GM12892 (cell line): ENCODE results near the gene UBE2O.
A peak's percentile ranks its signal among the peaks of the same experiment; 100 is the strongest.

ENCODE experiments used
- DNase-seq: peaks from one replicate; pipeline ENCODE4 v3.0.0; 2011; ENCODE audit not compliant: insufficient read length
- FAIRE-seq: peaks from 2 replicates; lab custom pipeline; 2011; peaks lifted over from hg19 to GRCh38; lab: Jason Lieb, UNC
- POLR2A ChIP-seq: IDR thresholded peaks from 2 replicates; pipeline ENCODE4 v1.6.1; 2011; ENCODE audit warnings: low read depth, low read length, control low read depth
- POLR2AphosphoS5 ChIP-seq: IDR thresholded peaks from 2 replicates; pipeline ENCODE4 v1.6.1; 2011; ENCODE audit warnings: low read depth, low read length, control low read depth
- TAF1 ChIP-seq: IDR thresholded peaks from 2 replicates; pipeline ENCODE4 v1.6.1; 2011; ENCODE audit warnings: low read depth, mild to moderate bottlenecking, control low read depth, low read length, borderline replicate concordance

Gene UBE2O

GRCh38 chr17:76385892-76386786 is 66.8 kb downstream of the UBE2O start:
- TF ChIP-seq POLR2AphosphoS5, result no peak
- TF ChIP-seq POLR2A, result no peak
- TF ChIP-seq TAF1, result no peak
- FAIRE-seq (peak; percentile 40), DNase-seq (peak; percentile 96)

DNA sequence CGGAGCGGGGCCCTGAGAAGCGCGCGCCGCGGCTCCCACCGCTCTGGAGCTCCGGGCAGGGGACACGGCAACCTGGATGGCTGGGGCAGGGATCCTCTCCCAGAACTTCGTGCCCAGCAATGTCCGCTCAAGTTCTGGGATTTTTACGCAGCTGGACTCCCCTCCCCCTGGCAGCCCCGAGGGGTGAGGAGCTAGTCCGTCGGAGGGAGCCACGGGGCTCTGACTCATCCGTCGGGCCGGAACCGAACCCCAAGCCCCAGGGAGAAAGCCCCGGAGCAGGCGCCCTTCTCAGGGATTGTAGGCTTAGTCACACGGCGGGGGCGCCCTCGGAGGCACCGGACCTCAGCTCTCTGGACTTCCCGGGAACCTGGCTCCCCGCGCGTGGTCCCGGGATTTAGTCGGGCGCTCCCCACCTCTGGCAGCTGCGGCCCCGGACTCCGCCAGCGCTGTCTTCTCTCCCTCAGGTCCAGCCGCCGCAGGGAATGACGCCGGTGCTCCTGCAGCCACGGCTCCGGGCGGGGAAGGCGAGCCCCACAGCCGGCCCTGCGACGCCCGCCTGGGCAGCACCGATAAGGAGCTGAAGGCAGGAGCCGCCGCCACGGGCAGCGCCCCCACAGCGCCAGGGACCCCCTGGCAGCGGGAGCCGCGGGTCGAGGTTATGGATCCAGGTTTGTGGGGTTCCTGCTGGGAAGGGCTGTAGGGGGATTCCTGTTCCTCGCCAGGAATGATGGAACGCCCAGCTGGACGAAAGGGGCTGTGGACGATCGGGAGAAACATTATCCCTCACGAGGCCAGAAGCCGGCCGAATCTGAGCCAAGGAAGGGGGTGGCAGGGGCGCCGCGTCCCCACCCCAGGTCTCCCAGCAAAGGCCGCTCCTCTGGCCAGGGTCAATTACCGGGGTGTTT is 67.7 kb downstream of the UBE2O start:
- DNase-seq (no peak), FAIRE-seq (no peak)
- TF ChIP-seq POLR2A, result no peak
- TF ChIP-seq POLR2AphosphoS5, result no peak
- no peak for TF ChIP-seq TAF1

DNA sequence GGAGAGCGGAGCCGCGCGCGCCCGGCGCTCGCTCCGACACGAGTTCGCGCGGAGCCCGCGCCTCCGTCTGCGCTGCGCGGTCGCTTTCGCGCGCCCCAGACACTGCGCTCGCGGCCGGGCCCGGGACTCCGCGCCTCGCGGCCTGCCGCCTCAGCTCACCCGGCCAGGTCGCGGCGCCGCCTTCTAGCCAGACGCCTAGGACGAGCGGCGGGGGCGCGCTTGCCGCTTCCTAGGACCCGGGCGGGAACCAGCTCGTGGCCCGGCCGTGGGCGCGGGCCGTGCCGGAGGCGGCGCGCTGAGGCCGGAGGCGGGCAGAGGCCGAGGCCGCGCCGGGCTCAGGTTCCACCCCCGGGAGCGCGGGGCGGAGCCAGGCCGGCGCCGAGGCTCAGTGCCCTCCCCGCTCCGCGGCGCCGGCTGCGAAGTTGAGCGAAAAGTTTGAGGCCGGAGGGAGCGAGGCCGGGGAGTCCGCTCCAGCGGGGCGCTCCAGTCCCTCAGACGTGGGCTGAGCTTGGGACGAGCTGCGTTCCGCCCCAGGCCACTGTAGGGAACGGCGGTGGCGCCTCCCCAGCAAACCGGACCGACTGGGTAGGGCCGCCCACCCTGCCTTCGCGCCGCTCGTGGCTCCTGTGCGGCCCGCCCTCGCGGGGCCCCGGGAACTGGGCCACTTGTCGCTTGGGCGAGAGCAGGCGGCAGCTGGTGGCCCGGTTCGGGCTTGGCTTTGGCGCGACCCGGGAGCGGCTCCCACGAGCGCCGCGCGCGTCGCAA is 68.5 kb downstream of the UBE2O start, which contains the start of gene SPHK1:
TSS of gene SPHK1 (plus strand) at position 388 of the 765 bp plus-strand sequence. CDS start 1,036 bp downstream, outside the sequence.
- no peak for TF ChIP-seq POLR2A
- peak; percentile 91 for DNase-seq
- peak; percentile 90 for FAIRE-seq

- FAIRE-seq, result no peak
- TF ChIP-seq TAF1 (no peak), POLR2A (no peak), POLR2AphosphoS5 (no peak)
- peak; percentile 54 for DNase-seq
Measured at GRCh38 chr17:76383546-76384221, 69.3 kb downstream of the UBE2O start.

- no peak for TF ChIP-seq POLR2A
- TF ChIP-seq POLR2AphosphoS5, result no peak
- TF ChIP-seq TAF1, result no peak
- DNase-seq, result peak; percentile 78
- FAIRE-seq, result no peak
Measured at GRCh38 chr17:76382803-76383545, 70.0 kb downstream of the UBE2O start.

GRCh38 chr17:76382351-76382802 is 70.6 kb downstream of the UBE2O start:
- FAIRE-seq (no peak), DNase-seq (no peak)
- TF ChIP-seq TAF1, result no peak
- no peak for TF ChIP-seq POLR2AphosphoS5
- no peak for TF ChIP-seq POLR2A

GRCh38 chr17:76381633-76382350 is 71.2 kb downstream of the UBE2O start:
- FAIRE-seq (no peak), DNase-seq (no peak)

GRCh38 chr17:76379646-76380376 is 73.1 kb downstream of the UBE2O start:
- TF ChIP-seq TAF1 (no peak), POLR2AphosphoS5 (no peak), POLR2A (no peak)
- FAIRE-seq, result no peak

More at GRCh38 chr17:76381633-76382350, 71.2 kb downstream of the UBE2O start:
- TF ChIP-seq POLR2A (no peak), TAF1 (no peak), POLR2AphosphoS5 (no peak)

DNA sequence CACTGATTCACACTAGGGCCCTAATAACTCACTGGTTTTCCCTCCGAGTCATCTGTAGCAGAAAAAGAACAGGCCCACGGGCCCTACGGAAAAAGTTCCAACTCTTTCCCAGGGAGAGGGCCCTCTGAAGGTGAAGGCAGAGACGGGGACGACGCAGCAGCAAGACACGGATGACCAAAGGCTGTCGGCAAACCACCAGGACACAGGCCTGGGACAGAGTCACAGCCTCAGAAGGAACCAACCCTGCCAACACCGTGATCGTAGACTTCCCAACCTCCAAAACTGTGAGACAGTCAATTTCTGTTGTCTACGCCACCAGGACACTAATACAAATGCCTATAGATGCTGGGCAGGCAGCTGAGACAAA is 73.7 kb downstream of the UBE2O start:
- TF ChIP-seq POLR2A (no peak), POLR2AphosphoS5 (no peak), TAF1 (no peak)
- DNase-seq (no peak), FAIRE-seq (no peak)

More at GRCh38 chr17:76379646-76380376, 73.1 kb downstream of the UBE2O start:
- no peak for DNase-seq
